Measurements from ENCODE around the gene GPX7.

GPX7 gene

GRCh38 chr1:52601991-52602855 is at the start of gene GPX7:
TSS of gene GPX7 (plus strand) at chr1:52602371. CDS start at chr1:52602410, 39 bp downstream.
- TF ChIP-seq, protein P1, sequence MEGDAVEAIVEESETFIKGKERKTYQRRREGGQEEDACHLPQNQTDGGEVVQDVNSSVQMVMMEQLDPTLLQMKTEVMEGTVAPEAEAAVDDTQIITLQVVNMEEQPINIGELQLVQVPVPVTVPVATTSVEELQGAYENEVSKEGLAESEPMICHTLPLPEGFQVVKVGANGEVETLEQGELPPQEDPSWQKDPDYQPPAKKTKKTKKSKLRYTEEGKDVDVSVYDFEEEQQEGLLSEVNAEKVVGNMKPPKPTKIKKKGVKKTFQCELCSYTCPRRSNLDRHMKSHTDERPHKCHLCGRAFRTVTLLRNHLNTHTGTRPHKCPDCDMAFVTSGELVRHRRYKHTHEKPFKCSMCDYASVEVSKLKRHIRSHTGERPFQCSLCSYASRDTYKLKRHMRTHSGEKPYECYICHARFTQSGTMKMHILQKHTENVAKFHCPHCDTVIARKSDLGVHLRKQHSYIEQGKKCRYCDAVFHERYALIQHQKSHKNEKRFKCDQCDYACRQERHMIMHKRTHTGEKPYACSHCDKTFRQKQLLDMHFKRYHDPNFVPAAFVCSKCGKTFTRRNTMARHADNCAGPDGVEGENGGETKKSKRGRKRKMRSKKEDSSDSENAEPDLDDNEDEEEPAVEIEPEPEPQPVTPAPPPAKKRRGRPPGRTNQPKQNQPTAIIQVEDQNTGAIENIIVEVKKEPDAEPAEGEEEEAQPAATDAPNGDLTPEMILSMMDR (IDR thresholded peaks at IDR 0.05; ENCODE audit: control insufficient read depth, insufficient read depth, low read depth, low read length, missing control alignments): no peak
- H3K4me3 ChIP-seq (ENCODE audit: control insufficient read depth, low read depth, low read length): peak within 1 kb of the TSS; percentile 60
- peak; percentile 13 for DNase-seq (ENCODE audit: low read depth)

GRCh38 chr1:52552505-52553361 is 49.4 kb upstream of the GPX7 start, which contains the start of gene TUT4:
TSS of gene TUT4 (minus strand) at chr1:52553092. CDS start at chr1:52526280, 26,812 bp downstream.
- DNase-seq (ENCODE audit: low read depth): no peak
- peak within 1 kb of the TSS; percentile 85 for H3K4me3 ChIP-seq (ENCODE audit: control insufficient read depth, low read depth, low read length)
- TF ChIP-seq, protein P1 (IDR thresholded peaks at IDR 0.05; ENCODE audit: control insufficient read depth, insufficient read depth, low read depth, low read length, missing control alignments): no peak

DNA sequence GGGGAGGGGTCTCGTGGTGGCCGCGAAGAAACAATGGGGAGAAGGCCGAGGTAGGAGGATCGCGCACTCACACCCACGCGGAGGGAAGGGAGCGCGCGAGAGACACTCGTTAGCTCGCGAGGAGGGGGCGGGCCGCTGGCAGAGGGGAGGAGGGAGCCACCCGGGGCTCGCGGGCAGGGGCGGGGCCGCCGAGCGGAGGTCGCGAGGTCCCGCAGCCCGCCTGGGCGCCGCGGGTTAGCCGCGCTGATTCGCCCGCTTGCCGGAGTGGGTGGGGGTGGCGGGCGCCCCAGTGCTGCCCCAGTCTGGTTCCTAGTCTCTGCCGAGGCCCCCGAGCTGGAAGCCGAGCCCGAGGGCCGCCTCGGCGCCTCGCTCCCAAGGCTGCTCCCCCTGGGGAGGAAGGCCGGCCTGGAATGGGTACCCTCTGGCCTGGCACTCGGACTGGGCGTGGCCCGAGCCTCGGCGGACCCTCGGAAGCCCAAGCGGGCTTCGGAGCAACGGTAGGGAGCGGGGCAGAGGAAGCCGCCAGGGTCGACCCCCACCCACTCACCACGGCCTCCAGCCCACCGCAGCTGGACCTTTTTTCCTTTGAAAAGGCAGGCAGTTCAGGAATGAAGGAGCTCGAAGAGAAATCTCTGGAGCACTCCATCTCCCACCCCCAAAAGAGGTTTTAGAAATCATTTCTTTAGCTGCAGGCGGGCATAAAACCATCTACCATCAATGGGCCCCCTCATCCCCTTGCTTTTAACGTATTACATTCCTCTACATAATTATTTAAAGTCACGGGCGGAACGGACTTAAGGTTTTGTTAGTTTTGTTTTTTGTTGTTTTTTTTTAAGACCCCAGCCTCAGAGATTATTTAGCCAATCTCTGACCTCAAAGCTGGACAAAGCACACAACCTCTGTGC is 48.6 kb upstream of the GPX7 start:
- TF ChIP-seq, protein P1 (IDR thresholded peaks at IDR 0.05; ENCODE audit: control insufficient read depth, insufficient read depth, low read depth, low read length, missing control alignments): no peak
- peak overlapping the region; percentile 85 for H3K4me3 ChIP-seq (ENCODE audit: control insufficient read depth, low read depth, low read length)
- DNase-seq (ENCODE audit: low read depth): peak; percentile 45

DNA sequence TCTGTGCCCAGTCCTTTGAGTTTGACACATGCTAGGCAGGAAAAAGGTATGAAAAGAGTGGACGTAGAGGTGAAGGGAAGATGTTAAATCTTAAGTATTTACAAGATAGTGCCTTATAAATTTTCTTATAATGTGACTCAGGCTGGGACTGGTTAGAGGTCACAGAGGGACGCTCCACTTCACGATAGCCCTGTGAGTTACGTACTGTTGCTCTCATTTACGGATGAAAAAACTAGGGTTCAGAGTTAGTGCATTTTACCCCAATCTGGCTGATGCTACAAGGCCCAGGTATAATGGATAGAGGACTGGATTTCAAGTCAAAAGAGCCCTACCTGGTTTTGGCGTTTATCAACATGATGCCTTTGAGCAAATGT is 47.9 kb upstream of the GPX7 start:
- TF ChIP-seq, protein P1 (IDR thresholded peaks at IDR 0.05; ENCODE audit: control insufficient read depth, insufficient read depth, low read depth, low read length, missing control alignments): no peak
- DNase-seq (ENCODE audit: low read depth): no peak
- H3K4me3 ChIP-seq (ENCODE audit: control insufficient read depth, low read depth, low read length): no peak overlapping the region; the same call in 1 of the 2 replicates

GRCh38 chr1:52554756-52555155 is 47.4 kb upstream of the GPX7 start:
- TF ChIP-seq, protein P1 (IDR thresholded peaks at IDR 0.05; ENCODE audit: control insufficient read depth, insufficient read depth, low read depth, low read length, missing control alignments): no peak
- H3K4me3 ChIP-seq (ENCODE audit: control insufficient read depth, low read depth, low read length): no peak overlapping the region
- DNase-seq (ENCODE audit: low read depth): no peak
